Tibial artery (tissue), 4 donors: ENCODE results near the gene IRAG1.

Source experiments
- DNase-seq, 2 donors: peaks; one replicate each; pipeline ENCODE4 v3.0.0-alpha.2; 2019
- H3K27ac ChIP-seq, 2 donors: fragments of 200-600 bp; sonication (generic) in 1 of 2; 1 replicate in 1 of 2; 2 replicates in 1 of 2; pipeline ENCODE4 v1.5.1; 2018 to 2019; ENCODE audit warnings: mild to moderate bottlenecking in 1 of 2
- H3K27me3 ChIP-seq, 2 donors: fragments of 200-600 bp; sonication (generic) in 1 of 2; one replicate each; pipeline versions ENCODE4 v1.5.1 to v1.6.0; 2016 to 2019
- H3K36me3 ChIP-seq, 3 donors: fragments of 200-600 bp; sonication (generic) in 2 of 3; one replicate each; pipeline ENCODE4 v1.5.1; 2016 to 2019; ENCODE audit warnings: mild to moderate bottlenecking in 2 of 3
- H3K4me1 ChIP-seq, 4 donors: fragments of 200-600 bp; sonication (generic) in 2 of 4; 1 replicate in 3 of 4; 2 replicates in 1 of 4; pipeline ENCODE4 v1.5.1; 2016 to 2019
- H3K4me3 ChIP-seq, 2 donors: fragments of 200-600 bp; sonication (generic) in 1 of 2; 1 replicate in 1 of 2; 2 replicates in 1 of 2; pipeline ENCODE4 v1.5.1; 2018 to 2019; ENCODE audit warnings: mild to moderate bottlenecking in 2 of 2
- H3K9me3 ChIP-seq, 3 donors: fragments of 200-600 bp; sonication (generic) in 1 of 3; one replicate each; pipeline ENCODE4 v1.5.1; 2016 to 2019
- intact Hi-C: fragments of 100-400 bp; cut with DNase I; formaldehyde crosslinking; loops from one replicate; pipeline ENCODE4 v1.15.0; 2023; ENCODE audit warnings: low total_unique reads
- TF ChIP-seq, protein P1 (sequence below), 2 experiments: fragments of 200-600 bp in 1 of 2; fragments of 450-650 bp in 1 of 2; IDR thresholded peaks; one replicate each; pipeline ENCODE4 v1.5.1; 2017 to 2019; ENCODE audit warnings: antibody characterized with exemption in 2 of 2, mild to moderate bottlenecking in 1 of 2, moderate library complexity in 1 of 2

IRAG1 gene

DNA sequence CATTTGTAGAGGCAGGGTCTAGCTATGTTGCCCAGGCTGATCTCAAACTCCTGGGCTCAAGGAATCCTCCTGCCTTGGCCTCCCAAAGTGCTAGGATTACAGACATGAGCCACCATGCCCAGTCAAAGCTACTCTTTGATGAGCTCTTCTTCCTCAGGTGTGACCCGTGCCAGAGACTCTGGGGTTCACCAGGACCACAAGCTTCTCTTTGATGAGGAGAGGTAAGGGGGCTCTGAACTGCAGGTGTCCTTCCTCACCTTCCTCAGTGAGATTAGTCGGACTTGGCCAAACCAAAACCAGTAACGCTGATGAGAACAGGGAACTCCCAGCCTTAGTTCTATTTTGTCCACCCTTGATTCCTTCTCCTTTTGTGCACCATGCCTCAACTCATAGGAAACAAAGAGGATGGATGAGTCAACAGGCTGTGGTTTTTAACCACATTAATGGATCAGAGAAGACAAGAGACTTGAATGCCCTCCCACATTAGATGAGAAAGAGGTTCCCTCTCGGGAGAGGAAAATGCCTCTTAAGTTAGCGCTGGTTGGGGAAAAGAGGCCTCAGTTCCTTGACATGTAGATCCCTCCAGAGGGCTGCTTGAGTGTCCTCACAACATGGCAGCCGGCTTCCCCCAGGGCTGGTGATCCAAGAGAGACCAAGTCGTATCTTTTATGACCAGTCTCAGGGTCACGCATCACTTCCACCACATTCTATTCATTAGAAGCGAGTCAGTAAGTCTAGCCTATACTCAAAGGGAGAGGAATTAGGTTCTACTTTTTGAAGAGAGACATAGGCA lies 31.8 kb upstream of the IRAG1 start:
- DNase-seq: no peak
- intact Hi-C loops: no loop called here
- peaks cover 0 to 15% (median 7%) of the 10 kb centered on the region in 4 donors for H3K4me1 ChIP-seq
- no peaks in the 10 kb centered on the region for H3K27me3 ChIP-seq
- no peak overlapping the region for H3K4me3 ChIP-seq
- H3K9me3 ChIP-seq: no peaks in the 10 kb centered on the region
- TF ChIP-seq, protein P1, sequence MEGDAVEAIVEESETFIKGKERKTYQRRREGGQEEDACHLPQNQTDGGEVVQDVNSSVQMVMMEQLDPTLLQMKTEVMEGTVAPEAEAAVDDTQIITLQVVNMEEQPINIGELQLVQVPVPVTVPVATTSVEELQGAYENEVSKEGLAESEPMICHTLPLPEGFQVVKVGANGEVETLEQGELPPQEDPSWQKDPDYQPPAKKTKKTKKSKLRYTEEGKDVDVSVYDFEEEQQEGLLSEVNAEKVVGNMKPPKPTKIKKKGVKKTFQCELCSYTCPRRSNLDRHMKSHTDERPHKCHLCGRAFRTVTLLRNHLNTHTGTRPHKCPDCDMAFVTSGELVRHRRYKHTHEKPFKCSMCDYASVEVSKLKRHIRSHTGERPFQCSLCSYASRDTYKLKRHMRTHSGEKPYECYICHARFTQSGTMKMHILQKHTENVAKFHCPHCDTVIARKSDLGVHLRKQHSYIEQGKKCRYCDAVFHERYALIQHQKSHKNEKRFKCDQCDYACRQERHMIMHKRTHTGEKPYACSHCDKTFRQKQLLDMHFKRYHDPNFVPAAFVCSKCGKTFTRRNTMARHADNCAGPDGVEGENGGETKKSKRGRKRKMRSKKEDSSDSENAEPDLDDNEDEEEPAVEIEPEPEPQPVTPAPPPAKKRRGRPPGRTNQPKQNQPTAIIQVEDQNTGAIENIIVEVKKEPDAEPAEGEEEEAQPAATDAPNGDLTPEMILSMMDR (IDR thresholded peaks at IDR 0.05): no peak
- no peak overlapping the region for H3K27ac ChIP-seq
- no peaks in the 10 kb centered on the region for H3K36me3 ChIP-seq

DNA sequence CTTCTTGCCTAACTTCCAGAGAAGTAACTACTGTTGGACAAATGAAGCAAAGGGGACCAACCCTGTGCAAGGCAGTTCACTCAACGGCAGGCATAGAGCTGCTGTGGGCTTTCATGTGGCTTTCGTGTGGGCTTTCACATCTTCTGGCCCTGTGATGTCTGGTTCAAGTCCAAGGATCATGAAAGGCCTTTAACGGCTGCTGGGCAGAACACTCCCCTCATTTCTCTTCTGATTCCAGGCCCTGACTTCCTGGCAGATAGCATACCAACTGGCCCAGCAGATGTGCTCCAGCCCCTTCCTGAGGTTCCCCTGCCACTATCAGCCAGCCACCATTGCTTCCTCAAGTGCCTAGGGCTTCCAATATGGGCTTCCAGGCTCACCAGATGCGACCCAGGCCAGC lies 28.8 kb upstream of the IRAG1 start:
- Histone ChIP-seq H3K27me3 (no peaks in the 10 kb centered on the region), H3K9me3 (no peaks in the 10 kb centered on the region), H3K27ac (no peak overlapping the region), H3K36me3 (no peaks in the 10 kb centered on the region), H3K4me1 (no peaks in the 10 kb centered on the region), H3K4me3 (no peak overlapping the region)
- TF ChIP-seq, protein P1 (IDR thresholded peaks at IDR 0.05): no peak
- DNase-seq: no peak
- intact Hi-C loops: no loop called here

DNA sequence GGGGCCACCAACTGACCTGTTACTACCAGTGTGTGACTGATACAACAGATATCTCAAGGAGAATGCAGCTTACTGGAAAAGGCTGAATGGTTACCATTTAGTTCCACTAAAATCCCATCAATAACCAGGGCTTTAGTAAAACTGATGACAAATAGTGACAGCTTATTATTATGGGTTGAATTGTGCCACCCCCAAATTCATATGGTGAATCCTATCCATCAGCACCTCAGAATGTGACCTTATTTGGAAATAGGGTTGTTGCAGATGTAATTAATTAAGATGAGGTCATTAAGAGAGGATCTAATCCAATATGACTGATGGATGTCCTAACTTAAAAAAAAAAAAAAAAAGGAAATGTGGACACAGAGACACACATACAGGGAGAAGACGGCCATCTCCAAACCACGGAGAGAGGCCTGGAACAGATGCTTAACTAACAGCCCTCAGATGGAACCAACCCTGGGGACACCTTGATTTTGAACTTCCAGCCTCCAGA lies 27.4 kb upstream of the IRAG1 start:
- Histone ChIP-seq H3K27ac (no peak overlapping the region), H3K36me3 (no peaks in the 10 kb centered on the region), H3K4me1 (no peaks in the 10 kb centered on the region), H3K27me3 (no peaks in the 10 kb centered on the region), H3K9me3 (no peaks in the 10 kb centered on the region), H3K4me3 (no peak overlapping the region)
- TF ChIP-seq, protein P1 (IDR thresholded peaks at IDR 0.05): no peak
- DNase-seq: no peak
- intact Hi-C loops: no loop called here

DNA sequence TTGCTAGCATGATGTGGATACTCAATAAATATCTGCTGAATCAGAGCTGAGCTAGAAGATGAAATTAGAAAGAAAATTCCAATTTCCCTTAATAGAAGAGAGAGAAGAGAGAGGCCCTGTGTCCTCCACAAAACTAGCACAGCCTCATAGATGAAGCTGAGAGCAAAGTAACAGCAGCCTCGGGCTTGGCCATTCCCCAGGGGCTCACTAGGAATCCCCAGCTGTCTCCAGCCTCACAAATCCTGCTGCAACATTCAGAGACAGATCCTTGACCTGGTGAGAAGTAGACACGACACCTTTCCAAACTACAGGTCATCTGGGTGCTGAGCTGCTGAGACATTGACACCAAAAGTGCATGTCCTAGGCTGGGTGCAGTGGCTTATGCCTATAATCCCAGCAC lies 26.1 kb upstream of the IRAG1 start:
- TF ChIP-seq, protein P1 (IDR thresholded peaks at IDR 0.05): no peak
- no peak overlapping the region for H3K27ac ChIP-seq
- intact Hi-C loops: no loop called here
- DNase-seq: no peak
- no peaks in the 10 kb centered on the region for H3K9me3 ChIP-seq
- no peaks in the 10 kb centered on the region for H3K4me1 ChIP-seq
- H3K36me3 ChIP-seq: no peaks in the 10 kb centered on the region
- H3K27me3 ChIP-seq: no peaks in the 10 kb centered on the region
- H3K4me3 ChIP-seq: no peak overlapping the region

DNA sequence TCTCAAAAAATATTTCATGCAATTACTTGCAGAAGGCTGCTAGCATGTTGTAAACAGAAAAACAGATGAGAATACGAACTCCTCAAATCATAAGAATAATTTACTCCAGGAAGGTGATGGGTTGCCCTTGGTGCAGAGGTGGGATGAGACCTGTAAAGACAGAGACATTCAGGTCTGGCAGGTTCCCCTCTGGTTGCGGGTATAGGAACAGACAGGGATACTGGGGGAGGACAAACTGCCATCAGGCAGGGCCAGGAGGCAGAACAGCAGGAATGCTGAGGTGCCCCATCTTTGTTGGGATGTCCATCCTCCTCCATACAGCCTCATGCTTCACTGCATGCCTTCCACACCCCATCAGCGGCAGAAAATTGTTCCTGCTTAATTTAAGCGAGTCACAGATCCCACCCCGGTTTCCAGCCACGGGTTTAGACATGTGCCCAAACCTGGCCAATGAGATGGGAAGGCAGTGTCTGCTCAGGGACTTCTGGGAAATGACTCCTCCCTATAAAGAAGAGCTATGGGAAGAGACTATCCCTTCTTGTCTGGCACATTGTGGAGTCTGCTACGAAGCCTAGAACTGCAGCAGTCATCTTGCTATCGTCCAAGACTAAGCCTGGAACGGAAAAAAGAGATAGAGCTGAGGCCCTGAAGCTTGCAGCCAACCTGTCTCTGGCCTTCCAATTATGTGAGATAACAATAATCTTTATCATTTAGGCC lies 23.1 kb upstream of the IRAG1 start:
- Histone ChIP-seq H3K4me3 (no peak overlapping the region), H3K27me3 (no peaks in the 10 kb centered on the region), H3K27ac (no peak overlapping the region), H3K36me3 (no peaks in the 10 kb centered on the region), H3K9me3 (no peaks in the 10 kb centered on the region), H3K4me1 (no peaks in the 10 kb centered on the region)
- TF ChIP-seq, protein P1 (IDR thresholded peaks at IDR 0.05): no peak
- intact Hi-C loops: no loop called here
- DNase-seq: no peak
